Body of pancreas (tissue), 4 donors: ENCODE measurements around the gene MPST. TPM values are rescaled to one million over a fixed set of nuclear protein-coding genes. Genes with fewer than 3 reads are reported as not detected.

ENCODE experiments used
- ATAC-seq: fragments of 150-250 bp; one replicate; pipeline ENCODE4 v1.9.1; 2016
- DNase-seq, 4 donors: peaks; one replicate each; pipeline ENCODE4 v3.0.0-alpha.2; 2019
- H3K27ac ChIP-seq, 4 donors: fragments of 200-600 bp; sonication (generic); 1 replicate in 3 of 4; 2 replicates in 1 of 4; pipeline versions ENCODE4 v1.5.1 to v1.6.1; 2016 to 2019; ENCODE audit warnings: mild to moderate bottlenecking in 1 of 4, mixed read lengths in 1 of 4, moderate library complexity in 1 of 4
- H3K27me3 ChIP-seq, 2 donors: fragments of 200-600 bp; sonication (generic); one replicate each; pipeline ENCODE4 v1.6.0; 2016; ENCODE audit warnings: mild to moderate bottlenecking in 1 of 2
- H3K36me3 ChIP-seq, 2 donors: fragments of 200-600 bp; sonication (generic); replicated peaks in 1 of 2; 2 replicates each; pipeline ENCODE4 v1.5.1; 2016; ENCODE audit warnings: low read depth in 2 of 2; ENCODE audit not compliant: insufficient read depth in 1 of 2
- H3K4me1 ChIP-seq: fragments of 200-600 bp; sonication (generic); one replicate; pipeline ENCODE4 v1.6.0; 2016
- H3K4me3 ChIP-seq, 2 donors: fragments of 200-600 bp; sonication (generic); 1 replicate in 1 of 2; 2 replicates in 1 of 2; pipeline ENCODE4 v1.5.1; 2016 to 2019
- H3K9me3 ChIP-seq, 3 donors: fragments of 200-600 bp; sonication (generic); 1 replicate in 2 of 3; 2 replicates in 1 of 3; pipeline ENCODE4 v1.5.1; 2016
- POLR2A ChIP-seq, 3 donors: fragments of 450-650 bp; IDR thresholded peaks; one replicate each; pipeline ENCODE4 v1.6.1; 2016; ENCODE audit warnings: antibody characterized with exemption in 3 of 3, mild to moderate bottlenecking in 2 of 3
- WGBS, 2 donors: methylation state at CpG; one replicate each; pipeline ENCODE4 v1.1.5; 2017; 5-methylcytosine and 5-hydroxymethylcytosine counted together
- intact Hi-C: fragments of 100-400 bp; cut with DNase I; formaldehyde crosslinking; loops from one replicate; pipeline ENCODE4 v1.15.1; 2023
- total RNA-seq, 2 donors: library from RNA; depleted of rRNA; stranded (reverse); fragments of >200 nt; gene quantifications; one replicate each; pipeline ENCODE4 v1.1.0, GENCODE V29; 2016
- TF ChIP-seq, protein P1 (sequence below), 7 experiments: fragments of 450-650 bp in 4 of 7; fragments of 200-600 bp in 3 of 7; sonication (generic) in 3 of 7; IDR thresholded peaks; one replicate each; pipeline ENCODE4 v1.5.1; 2016 to 2019; ENCODE audit warnings: antibody characterized with exemption in 7 of 7

MPST gene
- total RNA-seq, 2 donors from 2014 or later = 173 TPM

DNA sequence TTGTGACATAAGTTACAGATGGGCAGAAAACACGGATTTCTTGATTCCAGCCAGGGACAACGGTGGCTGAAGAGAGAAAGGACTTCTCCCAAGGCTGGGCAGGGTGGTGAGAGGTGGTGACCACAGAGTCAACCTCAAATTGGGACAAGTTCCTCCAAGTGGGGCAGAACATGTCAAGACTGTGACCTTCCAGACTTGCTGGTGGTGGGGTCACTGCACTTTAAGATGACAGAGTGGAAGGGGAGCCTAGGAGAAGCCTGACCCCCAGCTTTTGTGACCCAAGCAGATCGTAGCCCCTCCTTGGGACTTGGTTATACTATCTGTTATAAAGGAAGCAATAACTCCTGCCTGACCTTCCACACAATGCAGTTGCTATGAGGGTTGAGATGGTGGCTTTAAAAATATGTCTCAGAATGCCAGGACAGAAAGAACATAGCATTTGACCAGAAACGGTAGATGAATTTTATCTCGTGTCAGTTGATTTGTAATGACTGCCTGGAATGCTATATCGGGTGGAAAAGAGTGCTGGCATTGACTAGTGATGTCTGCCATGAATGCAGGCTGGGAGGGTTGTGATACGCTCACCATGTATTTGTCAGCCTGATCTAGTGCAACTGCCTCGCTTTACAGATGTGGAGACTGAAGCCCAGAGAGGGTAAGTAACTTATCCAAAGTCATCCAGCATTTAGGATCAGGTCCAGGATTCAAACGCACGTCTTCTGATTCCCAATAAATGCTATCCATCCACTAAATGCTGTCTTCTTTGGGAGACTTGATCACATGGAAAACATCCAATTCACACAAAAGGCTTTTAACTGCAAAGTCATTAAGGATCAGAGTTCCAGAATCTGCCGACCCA lies 18.6 kb upstream of the MPST start:
- WGBS, 2 donors = 58 to 69% methylated on average over 11 of the region's 11 CpGs

DNA sequence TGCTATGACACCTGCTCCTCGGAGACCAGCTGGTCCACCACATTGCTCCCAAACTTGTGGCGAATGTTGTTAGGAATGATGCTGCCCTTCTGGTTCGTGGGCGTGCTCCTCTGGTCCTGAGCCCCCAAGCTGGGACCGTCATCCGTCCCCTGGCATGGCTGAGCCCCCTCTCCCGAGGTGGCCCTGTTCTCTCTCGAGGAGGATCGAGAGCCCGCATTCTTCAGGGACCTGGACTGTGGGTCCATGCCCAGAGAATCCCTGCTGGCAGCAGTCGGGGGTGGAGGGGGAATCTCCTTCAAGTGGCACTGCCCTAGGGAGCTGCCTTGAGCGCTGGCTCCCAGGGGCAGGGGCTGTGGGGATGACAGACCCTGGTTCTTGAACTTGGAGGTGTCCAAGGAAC lies 17.7 kb upstream of the MPST start:
- no peak for TF ChIP-seq POLR2A (IDR thresholded peaks at IDR 0.05)
- TF ChIP-seq, protein P1, sequence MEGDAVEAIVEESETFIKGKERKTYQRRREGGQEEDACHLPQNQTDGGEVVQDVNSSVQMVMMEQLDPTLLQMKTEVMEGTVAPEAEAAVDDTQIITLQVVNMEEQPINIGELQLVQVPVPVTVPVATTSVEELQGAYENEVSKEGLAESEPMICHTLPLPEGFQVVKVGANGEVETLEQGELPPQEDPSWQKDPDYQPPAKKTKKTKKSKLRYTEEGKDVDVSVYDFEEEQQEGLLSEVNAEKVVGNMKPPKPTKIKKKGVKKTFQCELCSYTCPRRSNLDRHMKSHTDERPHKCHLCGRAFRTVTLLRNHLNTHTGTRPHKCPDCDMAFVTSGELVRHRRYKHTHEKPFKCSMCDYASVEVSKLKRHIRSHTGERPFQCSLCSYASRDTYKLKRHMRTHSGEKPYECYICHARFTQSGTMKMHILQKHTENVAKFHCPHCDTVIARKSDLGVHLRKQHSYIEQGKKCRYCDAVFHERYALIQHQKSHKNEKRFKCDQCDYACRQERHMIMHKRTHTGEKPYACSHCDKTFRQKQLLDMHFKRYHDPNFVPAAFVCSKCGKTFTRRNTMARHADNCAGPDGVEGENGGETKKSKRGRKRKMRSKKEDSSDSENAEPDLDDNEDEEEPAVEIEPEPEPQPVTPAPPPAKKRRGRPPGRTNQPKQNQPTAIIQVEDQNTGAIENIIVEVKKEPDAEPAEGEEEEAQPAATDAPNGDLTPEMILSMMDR (IDR thresholded peaks at IDR 0.05) = no peak
- Histone ChIP-seq H3K27ac (no peak overlapping the region), H3K4me1 (no peaks in the 10 kb centered on the region), H3K27me3 (no peaks in the 10 kb centered on the region), H3K9me3 (no peaks in the 10 kb centered on the region), H3K4me3 (no peak overlapping the region), H3K36me3 (no peaks in the 10 kb centered on the region)
- DNase-seq (no peak), ATAC-seq (no peak)
- WGBS, 2 donors = 68 to 80% methylated on average over 9 to 12 of the region's 12 CpGs
- intact Hi-C loops = no loop called here

More for the DNA sequence above, 18.6 kb upstream of the MPST start:
- TF ChIP-seq, protein P1 (IDR thresholded peaks at IDR 0.05) = no peak
- TF ChIP-seq POLR2A (IDR thresholded peaks at IDR 0.05) = no peak
- H3K4me3 ChIP-seq = no peak overlapping the region
- H3K4me1 ChIP-seq = no peaks in the 10 kb centered on the region
- no peaks in the 10 kb centered on the region for H3K27me3 ChIP-seq
- no peaks in the 10 kb centered on the region for H3K9me3 ChIP-seq
- no peak for ATAC-seq
- intact Hi-C loops = no loop called here
- H3K36me3 ChIP-seq = no peaks in the 10 kb centered on the region
- no peak overlapping the region for H3K27ac ChIP-seq
- DNase-seq = no peak

DNA sequence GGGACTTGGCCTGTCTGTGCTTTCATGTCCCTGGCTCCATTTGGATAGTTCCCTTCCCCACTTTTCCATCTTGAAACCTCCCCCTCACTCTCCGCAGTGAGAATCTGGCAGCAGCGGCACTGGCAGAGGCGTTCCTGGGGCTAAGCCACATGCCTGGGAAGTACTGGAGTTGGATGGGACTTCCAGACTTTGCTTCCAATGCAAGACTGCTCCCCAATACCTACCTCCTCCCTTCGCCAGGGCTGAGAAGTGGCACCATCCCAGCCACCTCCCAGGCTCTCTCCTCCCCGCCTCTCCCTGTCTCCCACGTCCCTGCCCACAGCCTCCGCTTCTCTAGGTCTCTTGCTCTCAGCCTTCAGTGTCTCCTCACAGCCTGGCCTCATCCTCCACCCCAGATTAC lies 16.9 kb upstream of the MPST start:
- Histone ChIP-seq H3K27ac (no peak overlapping the region), H3K4me1 (no peaks in the 10 kb centered on the region), H3K9me3 (no peaks in the 10 kb centered on the region), H3K27me3 (no peaks in the 10 kb centered on the region), H3K36me3 (no peaks in the 10 kb centered on the region), H3K4me3 (no peak overlapping the region)
- intact Hi-C loops = no loop called here
- ATAC-seq (no peak), DNase-seq (no peak)
- TF ChIP-seq, protein P1 (IDR thresholded peaks at IDR 0.05) = no peak
- TF ChIP-seq POLR2A (IDR thresholded peaks at IDR 0.05) = no peak
- 85 to 89% methylated on average over 7 of the region's 7 CpGs for whole genome bisulfite sequencing, 2 donors

DNA sequence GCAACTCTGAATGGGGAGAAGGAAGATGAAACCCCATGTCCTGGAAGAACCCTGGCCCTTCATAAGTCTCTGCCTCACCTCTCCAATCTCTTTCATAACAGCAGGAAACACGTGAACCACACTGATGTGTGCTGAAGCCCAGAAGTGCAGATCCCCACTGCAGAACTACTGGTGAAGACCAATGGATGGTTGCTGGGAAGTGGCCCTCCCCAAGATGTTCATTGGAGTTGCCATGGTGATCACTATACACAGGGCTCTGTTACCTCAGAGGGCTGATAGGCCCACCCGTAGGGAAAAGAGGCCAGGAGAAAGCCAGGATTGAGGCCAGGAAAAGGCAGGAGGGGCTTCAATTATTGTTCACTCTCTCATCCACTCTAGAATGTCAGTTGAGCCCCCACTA lies 11.9 kb upstream of the MPST start:
- Histone ChIP-seq H3K4me1 (peaks cover 20% of the 10 kb centered on the region), H3K27ac (no peak overlapping the region), H3K36me3 (no peaks in the 10 kb centered on the region), H3K9me3 (no peaks in the 10 kb centered on the region), H3K4me3 (no peak overlapping the region), H3K27me3 (no peaks in the 10 kb centered on the region)
- WGBS, 2 donors = 51 to 61% methylated on average over 2 of the region's 2 CpGs
- intact Hi-C loops = no loop called here
- ATAC-seq (no peak), DNase-seq (no peak)
- TF ChIP-seq, protein P1 (IDR thresholded peaks at IDR 0.05) = no peak
- no peak for TF ChIP-seq POLR2A (IDR thresholded peaks at IDR 0.05)

DNA sequence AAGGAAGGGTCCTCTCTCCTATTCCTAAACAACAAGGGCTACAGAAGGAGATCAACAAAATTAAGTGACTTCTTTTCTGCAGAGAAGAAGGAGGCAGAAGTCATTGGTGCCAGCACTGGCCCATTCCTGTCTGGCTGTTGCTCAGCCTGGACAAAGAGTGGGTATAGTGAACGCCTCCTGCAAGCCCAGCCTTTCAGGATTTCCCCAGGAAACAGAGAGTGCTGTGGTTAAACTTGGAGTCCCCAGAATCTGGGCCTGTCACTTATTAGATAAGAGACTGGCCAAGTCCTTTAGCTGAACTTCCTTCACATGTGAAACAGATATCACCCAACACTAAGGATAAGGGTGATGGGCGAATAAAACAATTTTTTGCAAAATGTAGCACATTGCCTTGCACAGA lies 11.2 kb upstream of the MPST start:
- 51 to 60% methylated on average over 2 of the region's 2 CpGs for WGBS, 2 donors
- Histone ChIP-seq H3K27me3 (no peaks in the 10 kb centered on the region), H3K9me3 (no peaks in the 10 kb centered on the region), H3K4me3 (no peak overlapping the region), H3K4me1 (peaks cover 22% of the 10 kb centered on the region), H3K36me3 (no peaks in the 10 kb centered on the region), H3K27ac (no peak overlapping the region)
- DNase-seq (no peak), ATAC-seq (no peak)
- TF ChIP-seq, protein P1 (IDR thresholded peaks at IDR 0.05) = no peak
- TF ChIP-seq POLR2A (IDR thresholded peaks at IDR 0.05) = no peak
- intact Hi-C loops = no loop called here
